Liver (tissue), 9 donors: ENCODE results near the gene FADD. TPM values are rescaled to one million over a fixed set of nuclear protein-coding genes. Genes with fewer than 3 reads are reported as not detected.

Source experiments
- DNase-seq: peaks from one replicate; pipeline ENCODE4 v3.0.0-alpha.2; 2017; ENCODE audit warnings: low spot score
- H3K27ac ChIP-seq, 2 donors: one replicate each; pipeline ENCODE4 v1.7.0; 2013; ENCODE audit warnings: inconsistent platforms in 2 of 2, low read length in 2 of 2, control low read depth in 1 of 2, low read depth in 1 of 2, mild to moderate bottlenecking in 1 of 2
- H3K27me3 ChIP-seq, 4 donors: one replicate each; pipeline versions ENCODE4 v1.6.1 to v1.7.0; 2013; ENCODE audit warnings: low read length in 3 of 4, inconsistent platforms in 1 of 4, mild to moderate bottlenecking in 1 of 4, moderate library complexity in 1 of 4; ENCODE audit not compliant: control insufficient read depth in 4 of 4, insufficient read depth in 4 of 4
- H3K36me3 ChIP-seq, 4 donors: one replicate each; pipeline versions ENCODE4 v1.6.1 to v1.7.0; 2013; ENCODE audit warnings: low read length in 3 of 4, mild to moderate bottlenecking in 3 of 4, low read depth in 1 of 4, moderate library complexity in 1 of 4; ENCODE audit not compliant: control insufficient read depth in 4 of 4, insufficient read depth in 3 of 4
- H3K4me1 ChIP-seq, 4 donors: one replicate each; pipeline versions ENCODE4 v1.6.1 to v1.7.0; 2013; ENCODE audit warnings: low read length in 3 of 4, mild to moderate bottlenecking in 3 of 4, moderate library complexity in 1 of 4; ENCODE audit not compliant: control insufficient read depth in 4 of 4, insufficient read depth in 4 of 4
- H3K4me3 ChIP-seq, 3 donors: one replicate each; pipeline versions ENCODE4 v1.6.1 to v1.7.0; 2013; ENCODE audit warnings: low read length in 3 of 3, control low read depth in 1 of 3, low read depth in 1 of 3, mild to moderate bottlenecking in 1 of 3
- H3K9ac ChIP-seq, 2 donors: one replicate each; pipeline ENCODE4 v1.7.0; 2013; ENCODE audit warnings: low read length in 2 of 2, mild to moderate bottlenecking in 2 of 2, moderate library complexity in 2 of 2, control low read depth in 1 of 2, low read depth in 1 of 2
- H3K9me3 ChIP-seq, 4 donors: one replicate each; pipeline versions ENCODE4 v1.6.1 to v1.7.0; 2013; ENCODE audit warnings: low read length in 3 of 4; ENCODE audit not compliant: control insufficient read depth in 4 of 4
- ATF3 ChIP-seq: IDR thresholded peaks from 2 replicates; pipeline ENCODE4 v1.6.1; 2016; ENCODE audit warnings: antibody characterized with exemption
- CTCF ChIP-seq: fragments of 150-350 bp; IDR thresholded peaks from 2 replicates; pipeline ENCODE4 v1.5.1; 2017; ENCODE audit warnings: improper control_type of control experiment, low read depth, low read length; ENCODE audit not compliant: missing input control
- EGR1 ChIP-seq, 2 donors: IDR thresholded peaks; 2 replicates each; pipeline ENCODE4 v1.6.1; 2016 to 2018; ENCODE audit warnings: antibody characterized with exemption in 2 of 2, low read depth in 2 of 2
- FOXA1 ChIP-seq: IDR thresholded peaks from 2 replicates; pipeline ENCODE4 v1.6.1; 2016; ENCODE audit warnings: antibody characterized with exemption
- FOXA2 ChIP-seq: IDR thresholded peaks from 2 replicates; pipeline ENCODE4 v1.6.1; 2016; ENCODE audit warnings: antibody characterized with exemption
- GABPA ChIP-seq, 2 donors: IDR thresholded peaks in 1 of 2; conservative IDR thresholded peaks in 1 of 2; 2 replicates each; pipeline ENCODE4 v1.6.1; 2016; ENCODE audit warnings: antibody characterized with exemption in 2 of 2, mild to moderate bottlenecking in 1 of 2, moderate library complexity in 1 of 2
- HNF4A ChIP-seq, 2 donors: conservative IDR thresholded peaks; 2 replicates each; pipeline ENCODE4 v1.6.1; 2016; ENCODE audit warnings: antibody characterized with exemption in 2 of 2, mild to moderate bottlenecking in 2 of 2
- HNF4G ChIP-seq: IDR thresholded peaks from 2 replicates; pipeline ENCODE4 v1.6.1; 2016; ENCODE audit warnings: antibody characterized with exemption
- JUND ChIP-seq, 2 donors: IDR thresholded peaks; 2 replicates each; pipeline ENCODE4 v1.6.1; 2016; ENCODE audit warnings: antibody characterized with exemption in 2 of 2
- MAX ChIP-seq: IDR thresholded peaks from 2 replicates; pipeline ENCODE4 v1.6.1; 2016; ENCODE audit warnings: antibody characterized with exemption
- NR2F2 ChIP-seq: IDR thresholded peaks from 2 replicates; pipeline ENCODE4 v1.6.1; 2016; ENCODE audit warnings: antibody characterized with exemption
- RAD21 ChIP-seq, 2 donors: IDR thresholded peaks; 2 replicates each; pipeline ENCODE4 v1.6.1; 2016; ENCODE audit warnings: antibody characterized with exemption in 2 of 2, mild to moderate bottlenecking in 2 of 2
- REST ChIP-seq: IDR thresholded peaks from 2 replicates; pipeline ENCODE4 v1.6.1; 2016; ENCODE audit warnings: antibody characterized with exemption, mild to moderate bottlenecking
- RXRA ChIP-seq, 2 donors: IDR thresholded peaks; 2 replicates each; pipeline ENCODE4 v1.6.1; 2017 to 2018; ENCODE audit warnings: antibody characterized with exemption in 2 of 2, mild to moderate bottlenecking in 1 of 2
- SP1 ChIP-seq: IDR thresholded peaks from 2 replicates; pipeline ENCODE4 v1.6.1; 2018; ENCODE audit warnings: antibody characterized with exemption, mild to moderate bottlenecking
- TAF1 ChIP-seq: conservative IDR thresholded peaks from 2 replicates; pipeline ENCODE4 v1.6.1; 2016; ENCODE audit warnings: antibody characterized with exemption, mild to moderate bottlenecking
- YY1 ChIP-seq: IDR thresholded peaks from 2 replicates; pipeline ENCODE4 v1.6.1; 2016; ENCODE audit warnings: antibody characterized with exemption, mild to moderate bottlenecking
- ZBTB33 ChIP-seq: IDR thresholded peaks from 2 replicates; pipeline ENCODE4 v1.6.1; 2016; ENCODE audit warnings: antibody characterized with exemption
- WGBS: extraction: QIAGEN DNeasy Blood & Tissue Kit; methylation state at CpG from one replicate; pipeline ENCODE4 v1.1.7; 2013; 5-methylcytosine and 5-hydroxymethylcytosine counted together
- polyA plus RNA-seq, 2 donors: library from polyadenylated mRNA; stranded (reverse) in 1 of 2; unstranded in 1 of 2; fragments of 200-250 nt in 1 of 2; fragments of >200 nt in 1 of 2; fragmentation: Nextera tagmentation in 1 of 2; extraction: Ambion mirVana in 1 of 2; gene quantifications; one replicate each; pipeline versions ENCODE4 v1.2.1 to v1.2.3, GENCODE V29; 2013 to 2015
- total RNA-seq, 2 donors: library from RNA; depleted of rRNA; stranded (reverse); fragments of >200 nt; gene quantifications; one replicate each; pipeline ENCODE4 v1.2.3, GENCODE V29; 2014
- donor health status: healthy.
- donor health status: healthy.
- donor health status: healthy.
- donor health status: healthy.
- donor health status: healthy.

The FADD gene
- total and polyA plus RNA-seq, 4 donors, result 1.8 to 17.3 (median 14.8) TPM

GRCh38 chr11:70155386-70155785 lies 47.7 kb upstream of the FADD start:
- 91% methylated on average over 14 of the region's 14 CpGs for WGBS
- Histone ChIP-seq H3K9ac (no peak overlapping the region), H3K4me1 (peaks cover 5 to 13% (median 11%) of the 10 kb centered on the region in 4 donors), H3K36me3 (peaks cover 0 to 36% (median 12%) of the 10 kb centered on the region in 4 donors), H3K27ac (no peak overlapping the region), H3K4me3 (no peak overlapping the region), H3K9me3 (no peaks in the 10 kb centered on the region), H3K27me3 (no peaks in the 10 kb centered on the region)
- TF ChIP-seq TAF1, result no peak
- TF ChIP-seq YY1, result no peak
- TF ChIP-seq NR2F2, result no peak
- TF ChIP-seq MAX, result no peak
- TF ChIP-seq RXRA (IDR thresholded peaks at IDR 0.05), result no peak
- no peak for DNase-seq

GRCh38 chr11:70156291-70157037 lies 46.6 kb upstream of the FADD start:
- no peak overlapping the region for H3K9ac ChIP-seq
- no peaks in the 10 kb centered on the region for H3K9me3 ChIP-seq
- H3K4me1 ChIP-seq, result peaks cover 9 to 16% (median 12%) of the 10 kb centered on the region in 4 donors
- no peak overlapping the region for H3K4me3 ChIP-seq
- WGBS, result 87% methylated on average over 18 of the region's 18 CpGs
- TF ChIP-seq CTCF, result no peak
- TF ChIP-seq HNF4A (conservative IDR thresholded peaks at IDR 0.05), result no peak
- TF ChIP-seq GABPA (IDR thresholded peaks at IDR 0.05 in 1 of 2, conservative IDR thresholded peaks at IDR 0.05 in 1 of 2), result no peak
- TF ChIP-seq MAX, result no peak
- TF ChIP-seq REST, result no peak
- no peak for TF ChIP-seq FOXA2
- no peak for TF ChIP-seq YY1
- TF ChIP-seq ZBTB33, result no peak
- TF ChIP-seq EGR1 (IDR thresholded peaks at IDR 0.05; ENCODE audit: low read depth in 2 of 2), result no peak
- TF ChIP-seq RXRA (IDR thresholded peaks at IDR 0.05), result no peak
- TF ChIP-seq FOXA1, result no peak
- TF ChIP-seq HNF4G, result no peak
- TF ChIP-seq SP1, result no peak
- no peak for TF ChIP-seq RAD21 (IDR thresholded peaks at IDR 0.05)
- TF ChIP-seq TAF1, result no peak
- TF ChIP-seq NR2F2, result no peak
- no peak for TF ChIP-seq JUND (IDR thresholded peaks at IDR 0.05)
- TF ChIP-seq ATF3, result no peak
- no peak overlapping the region for H3K27ac ChIP-seq
- DNase-seq, result no peak
- H3K27me3 ChIP-seq, result no peaks in the 10 kb centered on the region
- peaks cover 0 to 32% (median 13%) of the 10 kb centered on the region in 4 donors for H3K36me3 ChIP-seq
